GM12892 (cell line): ENCODE results near the gene LRRFIP1.

Experiments
- POLR2A ChIP-seq: IDR thresholded peaks from 2 replicates; pipeline ENCODE4 v1.6.1; 2011; ENCODE audit warnings: low read depth, low read length, control low read depth
- POLR2AphosphoS5 ChIP-seq: IDR thresholded peaks from 2 replicates; pipeline ENCODE4 v1.6.1; 2011; ENCODE audit warnings: low read depth, low read length, control low read depth
- TAF1 ChIP-seq: IDR thresholded peaks from 2 replicates; pipeline ENCODE4 v1.6.1; 2011; ENCODE audit warnings: low read depth, mild to moderate bottlenecking, control low read depth, low read length, borderline replicate concordance

DNA sequence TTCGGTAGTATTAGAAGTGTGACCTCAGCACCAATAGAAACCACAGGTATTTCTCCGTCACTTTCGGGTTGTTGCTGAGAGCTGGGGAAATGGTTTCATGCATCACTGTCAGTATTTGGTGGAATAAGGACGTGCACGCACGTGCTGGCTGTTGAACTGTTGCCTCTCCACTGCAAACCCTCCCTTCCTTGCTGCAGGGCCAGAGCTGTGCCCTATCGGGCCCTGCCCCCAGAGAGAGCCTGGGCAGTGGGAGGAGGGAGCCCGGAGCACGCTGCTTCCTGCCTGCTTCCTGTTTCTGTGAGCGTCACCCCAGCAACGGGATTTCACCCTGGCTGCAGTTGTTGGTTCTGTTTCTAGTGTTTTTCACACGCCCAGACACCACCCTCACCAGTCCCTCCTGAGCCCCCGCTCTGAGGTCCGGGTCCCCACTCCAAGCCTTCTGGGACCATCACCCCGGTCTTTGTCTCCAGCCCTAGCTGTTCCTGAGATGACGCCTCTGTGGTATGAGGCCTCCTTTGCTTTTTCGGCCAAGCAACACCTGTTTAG is 47.4 kb downstream of the LRRFIP1 start:
- TF ChIP-seq POLR2A, result no peak
- TF ChIP-seq POLR2AphosphoS5, result no peak
- no peak for TF ChIP-seq TAF1
